Measurements from ENCODE around the gene CCDC66.
A peak's percentile ranks its signal among the peaks of the same experiment; 100 is the strongest.

- no peak for TF ChIP-seq HOXC10 (CRISPR knock-in tag; IDR thresholded peaks at IDR 0.05)
- TF ChIP-seq, protein P1, sequence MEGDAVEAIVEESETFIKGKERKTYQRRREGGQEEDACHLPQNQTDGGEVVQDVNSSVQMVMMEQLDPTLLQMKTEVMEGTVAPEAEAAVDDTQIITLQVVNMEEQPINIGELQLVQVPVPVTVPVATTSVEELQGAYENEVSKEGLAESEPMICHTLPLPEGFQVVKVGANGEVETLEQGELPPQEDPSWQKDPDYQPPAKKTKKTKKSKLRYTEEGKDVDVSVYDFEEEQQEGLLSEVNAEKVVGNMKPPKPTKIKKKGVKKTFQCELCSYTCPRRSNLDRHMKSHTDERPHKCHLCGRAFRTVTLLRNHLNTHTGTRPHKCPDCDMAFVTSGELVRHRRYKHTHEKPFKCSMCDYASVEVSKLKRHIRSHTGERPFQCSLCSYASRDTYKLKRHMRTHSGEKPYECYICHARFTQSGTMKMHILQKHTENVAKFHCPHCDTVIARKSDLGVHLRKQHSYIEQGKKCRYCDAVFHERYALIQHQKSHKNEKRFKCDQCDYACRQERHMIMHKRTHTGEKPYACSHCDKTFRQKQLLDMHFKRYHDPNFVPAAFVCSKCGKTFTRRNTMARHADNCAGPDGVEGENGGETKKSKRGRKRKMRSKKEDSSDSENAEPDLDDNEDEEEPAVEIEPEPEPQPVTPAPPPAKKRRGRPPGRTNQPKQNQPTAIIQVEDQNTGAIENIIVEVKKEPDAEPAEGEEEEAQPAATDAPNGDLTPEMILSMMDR (tag by site-specific recombination; IDR thresholded peaks at IDR 0.05): peak; percentile 39
- no peak for TF ChIP-seq ZNF560 (tag by site-specific recombination; IDR thresholded peaks at IDR 0.05; ENCODE audit: borderline replicate concordance)
- no peak for TF ChIP-seq ZSCAN18 (tag by site-specific recombination; IDR thresholded peaks at IDR 0.05)
- no peak for TF ChIP-seq ZNF138 (tag by site-specific recombination; IDR thresholded peaks at IDR 0.05; ENCODE audit: borderline replicate concordance)
- TF ChIP-seq KLF10 (tag by site-specific recombination; IDR thresholded peaks at IDR 0.05): no peak
- no peak for TF ChIP-seq ZBTB7A (tag by site-specific recombination; IDR thresholded peaks at IDR 0.05; ENCODE audit: low read depth)
- TF ChIP-seq, protein P2, sequence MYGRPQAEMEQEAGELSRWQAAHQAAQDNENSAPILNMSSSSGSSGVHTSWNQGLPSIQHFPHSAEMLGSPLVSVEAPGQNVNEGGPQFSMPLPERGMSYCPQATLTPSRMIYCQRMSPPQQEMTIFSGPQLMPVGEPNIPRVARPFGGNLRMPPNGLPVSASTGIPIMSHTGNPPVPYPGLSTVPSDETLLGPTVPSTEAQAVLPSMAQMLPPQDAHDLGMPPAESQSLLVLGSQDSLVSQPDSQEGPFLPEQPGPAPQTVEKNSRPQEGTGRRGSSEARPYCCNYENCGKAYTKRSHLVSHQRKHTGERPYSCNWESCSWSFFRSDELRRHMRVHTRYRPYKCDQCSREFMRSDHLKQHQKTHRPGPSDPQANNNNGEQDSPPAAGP (tag by site-specific recombination; IDR thresholded peaks at IDR 0.05): no peak
- 0 out of 2 replicates have a peak, but pooled peaks have one; percentile 9 for TF ChIP-seq ZNF133 (tag by site-specific recombination; IDR thresholded peaks at IDR 0.05)
Observed at GRCh38 chr3:56556908-56557830, at the start of gene CCDC66.

Data from HEK293 (cell line).